Limb (tissue), 2 donors: ENCODE measurements around the gene ZCCHC3.

Experiments
- DNase-seq, 2 donors: peaks; one replicate each; pipeline ENCODE4 v3.0.0-alpha.2; 2016; ENCODE audit errors: extremely low spot score in 2 of 2

ZCCHC3 gene

DNA sequence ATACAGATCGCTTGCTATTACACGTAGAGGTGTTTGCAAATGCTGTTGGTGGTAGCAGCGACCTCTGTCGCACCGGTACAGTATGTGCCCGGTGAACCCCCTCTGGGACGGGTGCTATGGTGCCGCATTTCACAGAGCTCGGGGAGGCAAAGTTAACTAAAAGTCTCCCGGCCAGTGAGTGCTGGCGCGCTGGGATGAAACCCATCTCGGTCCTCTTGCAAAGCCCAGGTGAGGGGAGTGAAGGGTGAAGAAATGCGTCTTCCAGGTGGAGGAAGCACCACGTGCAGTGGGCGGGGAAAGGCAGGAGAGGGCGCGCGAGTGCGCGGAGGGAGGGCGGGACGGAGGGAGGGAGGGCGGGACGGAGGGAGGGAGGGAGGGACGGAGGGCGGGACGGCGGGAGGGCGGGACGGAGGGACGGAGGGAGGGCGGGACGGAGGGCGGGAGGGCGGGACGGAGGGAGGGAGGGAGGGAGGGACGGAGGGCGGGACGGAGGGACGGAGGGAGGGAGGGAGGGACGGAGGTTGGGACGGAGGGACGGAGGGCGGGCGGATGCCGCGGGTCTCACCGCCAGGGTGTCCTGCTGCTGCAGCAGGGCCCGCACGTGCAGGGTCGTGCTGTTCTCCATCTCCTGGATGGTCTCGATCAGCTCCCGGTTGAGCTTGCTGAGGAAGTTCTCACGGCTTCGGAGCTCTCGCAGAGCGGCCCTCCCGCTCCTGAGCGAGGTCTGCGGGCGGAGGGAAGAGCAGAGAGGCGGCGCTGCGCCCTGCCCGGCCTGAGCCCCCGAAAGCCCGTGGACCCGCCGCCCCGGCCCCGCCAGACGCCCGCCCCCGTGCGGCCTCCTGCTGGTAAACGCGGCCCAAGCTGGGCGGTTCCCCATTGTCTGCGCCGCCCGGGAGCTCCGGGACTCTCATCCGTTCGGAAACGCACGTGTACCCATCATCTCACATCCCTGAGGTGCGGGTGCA, 18.5 kb upstream of the ZCCHC3 start:
- peak in 1 of 2 donors; percentile 58 for DNase-seq

DNA sequence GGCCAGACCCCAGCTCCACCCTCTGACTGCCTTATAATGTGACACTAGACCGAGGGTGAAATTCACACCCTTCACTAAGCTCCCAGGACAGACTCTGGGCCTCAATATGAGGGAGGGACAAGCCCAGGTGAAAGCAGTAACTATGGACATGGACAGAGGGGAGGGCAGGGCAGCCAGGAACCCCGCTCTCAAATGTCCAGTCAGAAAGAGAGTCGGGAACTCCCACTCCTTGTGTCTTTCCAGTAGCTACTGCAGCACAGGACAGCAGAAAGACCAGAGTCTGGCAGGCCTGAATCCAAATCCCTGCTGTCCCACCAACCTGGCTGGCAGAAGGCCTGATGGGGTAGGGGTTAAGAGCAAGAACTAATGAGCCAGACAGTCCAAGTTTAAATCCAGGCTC, 13.2 kb upstream of the ZCCHC3 start:
- DNase-seq: no peak

DNA sequence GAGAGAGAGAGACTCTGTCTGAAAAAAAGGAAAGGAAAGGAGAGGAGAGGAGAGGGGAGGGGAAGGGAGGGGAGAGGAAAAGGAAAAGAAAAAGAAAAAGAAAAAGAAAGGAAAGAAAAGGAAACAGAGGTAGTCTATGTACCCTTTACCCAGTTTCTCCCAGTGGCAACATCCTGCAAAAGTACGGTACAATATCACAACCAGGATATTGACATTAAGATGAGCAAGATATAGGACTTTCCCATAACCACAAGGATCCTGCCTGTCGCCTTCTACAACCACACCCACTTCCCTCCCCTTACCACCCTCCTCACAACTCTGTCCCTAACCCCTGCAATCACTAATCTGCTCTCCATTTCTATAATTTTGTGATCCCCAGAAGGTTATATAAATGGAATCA, 10.9 kb upstream of the ZCCHC3 start:
- no peak for DNase-seq

DNA sequence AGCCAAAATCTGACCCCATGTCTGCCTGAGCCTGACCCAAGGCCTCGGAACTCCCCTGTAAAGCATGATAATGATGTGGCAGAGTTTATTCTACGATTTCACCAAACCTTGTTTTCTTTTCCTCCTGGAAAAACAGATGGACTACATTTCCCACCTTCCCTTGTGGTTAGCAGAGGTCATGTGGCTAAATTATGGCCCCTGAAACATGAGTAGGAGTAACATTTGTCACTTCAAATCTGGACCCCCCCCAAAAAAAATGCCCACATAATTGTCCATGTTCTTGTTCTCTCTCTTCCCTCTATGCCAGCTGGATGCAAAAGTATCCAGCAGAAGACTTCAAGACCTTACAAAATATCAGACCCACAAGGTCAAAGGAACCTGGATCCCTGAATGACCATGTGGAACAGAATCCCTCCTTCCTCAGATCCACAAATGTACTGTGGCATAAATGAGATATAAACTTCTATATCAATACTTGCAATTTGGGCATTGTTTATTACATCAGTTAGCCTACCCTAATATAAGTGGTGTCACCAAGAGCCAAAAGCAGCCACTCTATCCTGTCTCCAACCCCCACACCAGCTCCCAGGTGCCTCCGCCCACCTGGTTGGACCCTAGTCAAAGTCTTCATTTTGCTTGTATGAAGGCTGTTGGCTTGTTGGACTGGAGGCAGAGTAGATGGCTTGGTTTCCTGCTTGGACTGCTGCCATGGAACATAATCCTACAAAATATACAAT, 8.2 kb upstream of the ZCCHC3 start:
- no peak for DNase-seq

DNA sequence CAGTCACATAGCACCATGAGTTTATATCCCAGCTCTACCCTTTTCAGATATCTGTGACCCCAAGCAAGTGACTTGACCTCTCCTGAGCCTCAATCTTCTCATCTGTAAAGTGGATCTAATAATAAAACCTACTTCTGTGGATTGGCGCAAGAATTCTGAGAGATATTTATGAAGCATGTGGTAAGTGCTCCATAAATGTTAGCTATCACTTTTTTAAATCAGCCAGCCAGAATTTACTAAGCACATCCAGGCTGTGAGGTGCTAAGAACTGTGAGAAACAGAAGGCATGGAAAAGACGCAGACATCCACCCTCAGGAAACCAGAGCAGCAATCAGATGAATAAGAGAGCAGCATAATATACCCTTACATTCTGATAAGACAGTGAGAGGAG, 7.7 kb upstream of the ZCCHC3 start:
- no peak for DNase-seq

DNA sequence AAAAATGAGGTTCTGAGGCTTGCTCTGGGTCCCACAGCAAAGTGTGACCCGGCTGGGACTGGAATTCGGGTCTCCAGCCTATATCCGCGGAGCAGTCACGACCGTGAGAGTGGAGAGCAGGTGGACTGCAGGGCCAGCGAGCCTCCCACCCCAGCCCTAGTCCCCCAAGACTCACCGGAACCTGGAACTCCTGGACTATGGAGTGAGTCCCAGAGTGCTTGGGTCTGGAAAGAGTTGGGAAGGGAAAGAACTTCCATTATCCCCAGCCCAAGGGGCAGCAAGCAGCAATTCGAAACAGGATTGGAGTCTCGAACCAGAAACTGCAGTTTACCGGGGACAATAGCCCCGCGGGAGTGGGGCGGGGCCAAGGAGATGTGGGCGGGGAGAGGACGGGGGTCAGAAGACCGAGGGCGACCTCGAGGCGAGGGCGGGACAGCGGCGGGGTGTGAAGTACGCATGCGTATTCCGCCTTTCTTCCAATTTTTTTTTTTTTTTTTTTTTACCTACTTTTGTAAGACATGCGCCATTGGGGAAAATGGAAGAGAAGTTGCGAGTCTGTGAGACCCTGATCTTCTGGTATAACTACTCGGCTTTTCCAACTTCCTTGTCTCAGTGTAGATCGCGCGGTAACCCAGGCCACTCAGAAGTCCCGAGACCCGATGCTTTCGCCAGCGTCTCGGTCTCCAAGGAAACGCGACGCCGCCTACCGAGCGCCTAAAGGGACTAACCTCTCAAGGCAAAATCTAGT, 7.1 kb upstream of the ZCCHC3 start, which contains the start of gene C20orf96:
Gene C20orf96 (minus strand): TSS at position 667 of the 748 bp plus-strand sequence. CDS start 140 bp downstream, at position 527.
- DNase-seq: peak; percentile 91 to 93

DNA sequence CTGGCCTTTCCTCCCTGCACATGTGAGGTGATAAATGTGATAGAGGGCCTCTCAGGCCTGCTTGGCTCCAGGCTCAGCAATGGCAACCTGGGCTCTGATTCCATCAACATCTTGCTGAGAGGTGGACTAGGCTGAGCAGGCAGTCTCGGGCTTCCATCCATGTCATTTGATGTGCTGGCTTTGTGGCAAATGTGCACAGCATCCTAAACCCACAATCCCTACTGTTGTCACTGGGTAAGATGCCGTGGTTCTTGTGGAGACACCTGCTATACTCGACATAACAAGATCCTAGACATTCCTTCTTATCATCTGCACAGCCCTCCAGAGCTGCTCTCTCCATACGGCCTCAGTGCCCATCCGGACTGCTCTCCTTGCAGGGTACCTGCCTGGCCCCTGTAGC, 2.8 kb upstream of the ZCCHC3 start:
- no peak for DNase-seq

DNA sequence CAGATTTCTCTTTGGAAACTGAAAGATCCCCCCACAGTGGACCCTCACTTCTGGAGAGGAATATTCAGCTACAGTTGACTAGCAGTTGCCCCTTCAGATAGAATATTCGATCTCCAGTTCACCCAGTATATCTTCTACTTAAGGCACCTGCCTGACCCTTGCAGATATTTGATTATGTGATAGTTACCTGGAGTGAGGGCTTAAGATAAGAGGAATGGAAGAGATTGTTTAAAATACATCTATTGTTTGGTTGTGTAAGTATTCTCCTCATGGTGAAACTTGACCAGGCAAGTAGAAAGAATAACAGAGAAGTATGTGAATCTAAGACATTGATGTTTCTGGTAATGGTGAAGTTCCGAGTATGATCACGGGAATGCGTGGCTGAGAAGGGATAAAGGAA, 1.6 kb upstream of the ZCCHC3 start:
- no peak for DNase-seq

DNA sequence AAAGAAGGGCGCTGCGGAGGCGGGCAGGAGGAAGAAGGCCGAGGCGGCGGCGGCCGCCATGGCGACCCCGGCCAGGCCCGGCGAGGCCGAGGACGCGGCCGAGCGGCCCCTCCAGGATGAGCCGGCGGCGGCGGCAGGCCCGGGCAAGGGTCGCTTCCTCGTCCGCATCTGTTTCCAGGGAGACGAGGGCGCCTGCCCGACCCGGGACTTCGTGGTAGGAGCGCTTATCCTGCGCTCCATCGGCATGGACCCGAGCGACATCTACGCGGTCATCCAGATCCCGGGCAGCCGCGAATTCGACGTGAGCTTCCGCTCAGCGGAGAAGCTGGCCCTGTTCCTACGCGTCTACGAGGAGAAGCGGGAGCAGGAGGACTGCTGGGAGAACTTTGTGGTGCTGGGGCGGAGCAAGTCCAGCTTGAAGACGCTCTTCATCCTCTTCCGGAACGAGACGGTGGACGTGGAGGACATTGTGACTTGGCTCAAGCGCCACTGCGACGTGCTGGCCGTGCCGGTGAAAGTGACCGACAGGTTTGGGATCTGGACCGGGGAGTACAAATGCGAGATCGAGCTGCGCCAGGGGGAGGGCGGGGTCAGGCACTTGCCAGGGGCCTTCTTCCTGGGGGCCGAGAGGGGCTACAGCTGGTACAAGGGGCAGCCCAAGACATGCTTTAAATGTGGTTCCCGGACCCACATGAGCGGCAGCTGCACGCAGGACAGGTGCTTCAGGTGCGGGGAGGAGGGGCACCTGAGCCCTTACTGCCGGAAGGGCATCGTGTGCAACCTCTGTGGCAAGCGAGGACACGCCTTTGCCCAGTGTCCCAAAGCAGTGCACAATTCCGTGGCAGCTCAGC, 780 bp downstream of the ZCCHC3 start:
- DNase-seq: peak; percentile 12 to 67

DNA sequence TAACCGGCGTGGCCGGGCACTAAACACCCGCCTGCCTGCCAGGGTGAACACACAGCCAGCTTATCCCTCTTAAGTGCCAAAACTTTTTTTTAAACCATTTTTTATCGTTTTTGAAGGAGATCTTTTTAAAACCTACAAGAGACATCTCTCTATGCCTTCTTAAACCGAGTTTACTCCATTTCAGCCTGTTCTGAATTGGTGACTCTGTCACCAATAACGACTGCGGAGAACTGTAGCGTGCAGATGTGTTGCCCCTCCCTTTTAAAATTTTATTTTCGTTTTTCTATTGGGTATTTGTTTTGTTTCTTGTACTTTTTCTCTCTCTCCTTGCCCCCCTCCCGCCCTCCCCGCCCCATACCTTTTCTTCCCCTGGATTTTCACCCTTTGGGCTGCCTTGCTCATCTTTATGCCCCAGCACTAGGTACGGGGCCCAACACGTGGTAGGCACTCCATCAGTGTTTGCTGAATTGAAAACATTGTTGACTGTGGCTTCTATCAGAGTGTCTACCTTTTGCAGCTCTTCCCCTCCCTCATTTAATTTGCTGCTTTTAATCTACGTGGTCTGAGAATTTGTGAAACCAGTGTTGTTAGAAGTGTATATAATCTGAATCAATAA, 1.5 kb downstream of the ZCCHC3 start:
- DNase-seq: no peak

DNA sequence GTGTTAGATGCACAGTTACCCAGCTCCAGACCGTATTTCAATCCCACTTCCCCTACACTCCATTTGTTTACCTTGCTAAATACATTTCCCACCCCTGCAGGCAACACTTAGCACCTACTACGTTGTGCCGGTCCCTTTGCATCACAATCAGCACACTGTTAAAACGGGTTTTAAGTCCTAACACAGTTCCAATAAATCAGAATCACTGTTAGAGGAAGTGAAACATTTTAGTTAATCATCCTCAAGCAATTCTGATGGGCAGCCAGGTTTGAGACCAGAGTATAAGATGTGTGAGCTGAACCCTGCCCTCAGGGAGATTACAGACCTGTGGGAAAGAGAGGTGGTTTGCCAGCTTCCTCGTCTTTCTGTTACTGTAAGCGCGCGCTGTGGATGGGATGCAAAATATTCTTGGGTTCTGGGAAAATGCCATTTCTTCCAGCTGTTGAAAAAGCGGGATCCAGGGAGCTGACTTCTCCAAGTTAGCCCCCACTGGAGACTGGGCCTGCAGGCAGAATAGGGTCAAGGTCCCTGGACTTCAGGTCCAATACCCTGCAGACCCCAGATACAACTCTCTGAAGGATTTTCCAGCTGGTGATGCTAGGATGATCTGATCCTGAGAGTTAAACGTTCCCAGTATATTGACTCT, 3.1 kb downstream of the ZCCHC3 start:
- DNase-seq: no peak

DNA sequence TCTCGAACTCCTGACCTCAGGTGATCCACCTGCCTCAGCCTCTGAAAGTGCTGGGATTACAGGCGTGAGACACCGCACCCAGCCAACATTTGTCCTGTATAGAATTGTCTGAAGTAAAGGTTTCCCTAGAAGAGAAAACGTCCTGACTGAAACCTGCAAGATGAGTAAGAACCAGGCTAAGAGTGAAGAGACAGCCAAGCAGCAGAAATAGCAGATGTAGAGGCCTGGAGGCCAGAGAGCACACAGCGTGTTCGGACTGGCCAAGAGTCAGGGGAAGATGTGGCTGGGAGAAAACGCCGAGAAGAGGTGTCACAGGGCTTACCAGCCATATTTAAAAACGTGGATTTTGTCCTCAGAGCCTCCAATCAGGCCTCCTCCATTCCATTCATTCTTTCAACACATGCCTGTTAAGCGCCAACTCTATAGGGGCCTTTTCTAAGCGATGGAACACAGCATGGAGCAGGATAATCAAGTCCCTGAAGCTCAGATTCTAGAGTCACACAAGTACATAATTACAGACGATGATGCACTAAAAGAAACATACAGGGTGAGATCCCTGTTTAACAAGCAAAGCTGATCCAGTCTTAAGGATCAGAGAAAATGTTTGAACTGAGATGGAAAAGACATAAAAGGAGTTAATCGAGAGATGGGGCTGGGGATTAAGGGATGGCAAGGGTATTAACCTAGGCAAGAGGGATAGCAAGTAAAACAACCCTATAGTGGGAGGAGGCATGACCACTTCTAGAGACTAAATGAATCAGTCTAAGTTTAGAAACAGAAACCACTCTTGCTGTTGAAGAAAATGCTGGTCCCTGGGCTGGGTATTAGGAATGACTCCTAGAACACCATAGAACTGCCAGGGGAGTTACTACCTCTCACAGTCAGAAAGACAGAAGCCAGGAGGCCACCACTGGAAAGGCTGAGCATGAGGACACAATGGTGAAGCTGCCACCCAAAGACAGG, 4.8 kb downstream of the ZCCHC3 start:
- DNase-seq: no peak

DNA sequence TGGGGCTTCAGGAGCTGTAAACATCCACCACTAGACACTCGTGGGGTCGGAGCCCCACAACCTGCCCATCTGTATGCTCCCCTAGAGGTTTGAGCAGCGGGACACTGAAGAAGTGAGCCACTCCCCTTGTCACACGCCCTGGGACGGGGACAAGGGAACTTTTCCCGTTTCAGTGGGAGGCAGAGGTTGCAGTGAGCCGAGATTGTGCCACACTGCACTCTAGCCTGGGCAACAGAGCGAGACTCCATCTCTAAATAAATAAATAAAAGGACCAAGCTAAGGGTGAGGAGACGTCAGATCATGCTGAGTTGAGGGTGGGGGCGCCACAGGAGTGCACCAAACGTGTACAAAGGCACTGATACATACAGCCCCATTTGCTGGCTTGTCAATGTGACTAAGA, 8.4 kb downstream of the ZCCHC3 start:
- DNase-seq: no peak

DNA sequence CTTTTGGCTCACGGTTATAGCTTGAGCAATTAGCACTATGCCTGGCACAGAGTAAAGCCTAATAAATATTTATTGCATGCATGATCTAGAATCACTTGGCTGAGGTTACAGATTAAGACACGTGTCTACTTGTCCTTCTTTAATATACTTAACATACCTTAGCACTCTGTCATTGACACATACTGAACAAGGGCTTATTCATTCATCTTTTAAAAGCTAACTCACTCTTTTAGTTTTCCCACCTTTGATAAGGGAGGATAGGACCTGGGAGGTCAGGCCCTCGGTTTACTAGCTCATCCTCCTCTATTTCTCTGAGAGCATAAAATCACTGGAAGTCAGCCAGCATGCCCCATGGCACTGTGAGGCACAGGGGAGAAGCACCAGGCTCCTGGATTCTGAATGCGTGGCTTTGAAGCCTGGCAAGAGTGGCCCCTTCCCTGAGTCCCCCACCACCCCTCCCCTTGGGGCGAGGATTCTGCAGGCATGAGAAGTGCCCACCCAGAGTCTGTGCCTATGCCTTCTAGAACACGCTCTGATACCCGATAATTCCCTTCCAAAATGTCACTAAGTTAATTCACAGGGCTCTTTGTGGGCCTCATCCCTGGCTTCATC, 11.2 kb downstream of the ZCCHC3 start:
- DNase-seq: no peak

DNA sequence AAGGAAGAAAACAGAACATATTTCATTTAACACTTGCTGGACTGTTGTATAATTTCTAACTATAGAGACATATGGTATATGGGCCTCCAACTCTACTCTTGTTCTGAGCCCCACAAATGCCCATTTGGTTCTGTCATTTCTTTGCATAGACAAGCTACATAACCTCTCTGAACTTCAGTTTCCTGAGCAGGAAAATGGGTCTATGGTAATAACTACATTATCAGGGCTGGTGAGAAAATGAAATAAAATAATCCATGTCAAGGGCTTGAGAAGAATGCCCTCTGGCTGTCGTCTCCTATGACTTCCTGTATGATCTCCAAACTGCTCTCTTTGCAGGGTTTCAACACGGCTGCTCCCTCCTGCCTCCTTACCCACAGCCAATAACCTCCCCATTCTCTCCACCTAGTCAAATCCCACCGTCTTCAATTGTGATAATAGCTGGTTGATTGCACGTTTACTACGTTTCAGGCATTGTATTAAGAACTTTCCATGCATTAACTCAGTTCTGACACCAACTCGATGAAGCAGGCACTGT, 12.0 kb downstream of the ZCCHC3 start:
- DNase-seq: no peak

DNA sequence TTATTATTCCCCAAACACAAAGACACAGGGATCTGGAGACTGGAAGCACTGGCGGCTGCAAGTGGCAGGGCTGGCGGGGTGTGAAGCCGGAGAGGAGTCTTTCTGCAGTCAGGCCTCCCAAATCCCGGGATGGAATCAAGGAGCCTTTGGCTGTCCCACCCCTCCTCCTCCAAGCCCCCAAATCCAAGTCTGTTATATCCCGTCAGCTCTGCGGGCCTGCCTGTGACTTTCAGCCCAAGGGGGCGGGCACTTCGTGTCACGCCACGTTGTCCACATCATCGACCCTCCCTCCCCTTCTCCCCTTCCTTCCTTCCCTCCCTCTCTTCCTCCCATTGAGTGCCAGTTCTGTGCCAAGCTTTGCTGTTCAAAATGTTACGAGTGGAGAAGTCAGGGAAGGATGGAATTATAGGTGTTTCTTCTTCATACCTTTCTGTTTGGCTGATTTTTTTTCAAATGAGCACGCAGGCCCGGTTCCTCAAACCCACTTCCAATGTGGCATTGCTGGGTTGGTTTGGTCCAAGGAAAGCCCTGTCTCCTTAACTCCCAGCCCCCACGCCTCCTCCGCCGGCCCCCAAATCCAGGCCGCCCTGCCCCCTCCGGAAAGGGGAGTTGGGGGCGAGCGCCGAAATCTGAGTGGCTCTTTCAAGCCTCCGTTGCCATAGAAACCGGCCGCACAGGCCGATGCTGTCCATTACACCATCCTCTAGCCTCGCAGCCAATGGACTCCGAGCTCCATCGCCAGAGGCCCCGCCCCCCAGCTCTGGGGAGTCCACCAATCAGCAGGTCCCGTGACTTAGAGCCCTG, 12.7 kb downstream of the ZCCHC3 start:
- DNase-seq: peak; percentile 99 to 100

DNA sequence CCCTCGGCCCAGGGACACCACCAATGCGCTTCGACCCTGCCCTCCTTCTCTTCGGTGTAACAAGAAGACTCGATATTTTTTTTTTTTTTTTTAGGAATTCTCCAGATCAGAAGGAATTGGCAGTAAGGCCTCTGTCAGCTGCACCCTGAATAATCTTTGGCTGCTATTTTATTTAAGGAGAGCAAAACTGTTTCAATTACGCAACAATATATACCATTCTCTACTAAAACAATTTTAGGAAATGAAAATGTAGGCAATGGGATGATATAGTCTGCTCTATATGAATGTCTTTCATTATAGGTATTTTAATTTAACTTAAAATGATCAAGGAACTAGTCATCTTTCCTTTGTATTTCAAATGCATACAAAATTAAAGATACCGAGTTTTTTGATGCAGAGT, 13.3 kb downstream of the ZCCHC3 start:
- no peak for DNase-seq
